ENCODE measurements around the gene MSX1.

The MSX1 gene

DNA sequence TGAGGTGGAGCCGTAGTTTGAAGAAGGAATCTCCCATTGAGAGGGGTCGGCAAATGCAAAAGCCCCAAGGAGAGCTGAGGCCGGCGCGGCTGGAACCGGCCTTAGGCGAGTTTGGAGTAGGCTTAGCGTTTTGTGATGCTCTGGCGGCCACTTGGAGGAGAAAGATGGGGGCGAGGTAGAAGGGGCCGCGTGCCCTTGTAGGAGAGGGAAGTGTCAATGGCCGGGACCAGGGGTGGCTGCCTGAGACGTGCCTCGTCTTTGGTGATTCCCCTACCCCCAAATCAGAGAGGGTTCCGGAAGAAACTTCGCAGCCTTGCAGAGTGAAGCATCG lies 11.7 kb downstream of the MSX1 start:
- no peak for DNase-seq

DNA sequence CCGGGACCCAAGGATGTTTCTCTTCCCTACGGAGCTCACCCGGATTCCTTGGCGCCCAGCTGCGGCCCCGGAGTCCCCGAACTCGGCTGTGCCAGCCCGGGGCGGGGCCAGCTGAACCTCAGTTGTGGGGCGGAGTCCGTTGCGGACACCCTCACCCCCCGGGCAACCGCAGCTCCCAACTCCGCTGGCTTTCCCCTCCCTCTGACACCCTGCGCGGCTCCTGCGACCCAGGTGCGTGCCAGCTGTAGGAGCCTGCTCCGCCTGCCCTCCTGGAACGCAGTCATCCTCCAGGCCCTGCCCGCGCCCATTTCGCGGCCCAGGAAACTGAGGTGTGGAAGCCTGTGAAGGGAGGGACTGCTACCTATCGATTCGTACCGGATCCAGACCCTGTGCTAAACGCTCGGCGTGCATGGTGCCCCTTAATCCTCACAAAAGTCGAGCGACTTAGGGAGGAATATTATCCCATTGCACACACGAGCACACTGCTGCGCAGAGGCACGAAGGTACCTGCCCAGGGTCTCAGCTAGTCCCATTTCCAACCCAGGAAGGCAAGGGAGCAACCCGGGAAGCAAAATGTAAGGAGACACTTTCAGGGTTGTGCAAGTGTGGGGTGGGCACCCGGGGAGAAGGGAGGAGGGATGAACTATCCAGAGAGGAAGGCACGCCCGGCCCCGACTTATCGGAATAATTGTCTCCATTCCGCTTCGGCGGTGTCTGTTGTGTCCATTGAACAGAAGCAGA lies 12.3 kb downstream of the MSX1 start:
- no peak for DNase-seq

DNA sequence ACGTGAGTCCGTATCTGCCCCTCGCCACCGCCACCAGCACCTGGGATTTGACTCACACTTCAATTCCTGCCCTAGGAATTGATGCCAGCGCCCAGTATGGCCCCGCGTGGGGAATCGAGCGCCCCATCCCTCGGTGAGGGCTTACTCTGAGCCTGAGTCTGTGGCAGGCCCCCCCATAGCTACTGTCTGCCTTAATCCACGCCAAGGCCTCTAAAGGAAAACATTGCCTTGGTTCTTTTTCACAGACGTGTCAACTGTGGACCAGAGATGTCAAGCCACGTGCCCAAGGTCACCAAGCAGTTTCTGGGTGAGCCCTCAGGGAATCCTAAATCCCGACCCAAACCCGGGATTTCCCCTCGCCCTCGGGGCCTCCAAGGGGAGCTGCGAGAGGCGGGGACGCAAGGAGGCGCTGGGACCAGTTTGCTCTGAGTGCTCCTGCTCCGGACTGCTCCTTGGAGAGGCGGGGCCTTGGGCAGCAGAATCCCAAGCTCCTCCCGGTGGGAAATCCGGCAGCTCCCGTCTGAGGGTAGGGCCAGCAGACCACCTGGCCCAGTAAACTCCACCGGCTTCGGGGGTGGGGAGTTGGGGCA lies 12.9 kb downstream of the MSX1 start:
- DNase-seq, result no peak

DNA sequence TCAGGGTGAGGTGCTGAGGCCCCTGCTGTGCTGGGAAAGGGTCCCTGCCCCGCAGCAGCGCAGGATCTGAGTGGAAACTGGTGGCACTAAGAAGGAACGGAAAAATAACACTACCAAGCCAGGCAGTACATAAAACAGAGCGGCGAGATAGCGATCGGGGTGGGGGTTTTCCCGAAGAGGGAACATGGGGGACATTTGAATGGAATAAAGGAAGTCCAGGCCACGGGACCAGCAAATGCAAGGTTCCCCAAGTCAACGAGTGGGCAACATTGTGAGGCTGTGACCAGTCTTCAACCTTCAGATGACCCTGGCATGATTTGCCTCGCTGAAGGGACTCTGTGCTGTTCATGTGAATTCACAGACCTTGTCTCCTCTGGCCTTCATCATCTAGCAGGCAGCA lies 13.7 kb downstream of the MSX1 start:
- no peak for DNase-seq

DNA sequence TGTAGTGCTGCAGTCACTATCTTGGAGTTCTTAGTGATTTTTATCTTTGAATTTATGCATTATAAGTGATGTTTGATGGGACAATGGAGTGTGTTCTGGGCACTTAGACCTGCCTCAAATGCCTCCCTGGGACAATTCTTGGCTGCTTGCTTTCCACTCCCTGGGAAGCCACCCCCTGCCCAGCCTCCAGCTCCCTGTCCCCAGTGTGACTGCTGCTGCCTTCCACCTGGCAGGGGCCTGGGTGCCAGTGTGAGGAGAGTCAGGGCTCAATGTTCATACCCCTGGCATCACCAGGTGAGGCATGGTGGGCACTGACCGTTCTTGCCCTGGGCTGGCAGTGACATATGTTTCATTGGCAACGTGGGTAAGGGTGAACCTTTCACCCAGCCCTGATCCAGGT lies 14.8 kb downstream of the MSX1 start:
- DNase-seq, result no peak

DNA sequence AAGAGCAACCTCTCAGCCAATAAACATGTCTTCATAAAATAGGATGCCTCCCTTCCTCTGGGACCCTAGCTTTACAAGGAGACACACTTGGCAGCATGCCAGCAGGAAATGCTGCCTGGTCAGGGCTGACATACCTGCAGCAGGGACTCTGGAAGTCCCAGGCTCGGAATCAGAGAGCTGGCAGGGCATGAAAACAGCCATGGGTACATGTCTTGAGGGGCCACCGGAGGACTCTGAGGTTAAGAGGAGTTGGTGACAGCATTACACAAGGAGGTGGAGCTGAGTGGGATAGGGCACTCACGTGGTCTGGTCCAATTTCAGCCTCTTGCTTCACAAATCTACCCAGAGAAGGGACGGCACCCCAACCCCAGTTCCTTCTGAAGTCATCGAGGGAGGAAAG lies 15.7 kb downstream of the MSX1 start:
- DNase-seq, result no peak

DNA sequence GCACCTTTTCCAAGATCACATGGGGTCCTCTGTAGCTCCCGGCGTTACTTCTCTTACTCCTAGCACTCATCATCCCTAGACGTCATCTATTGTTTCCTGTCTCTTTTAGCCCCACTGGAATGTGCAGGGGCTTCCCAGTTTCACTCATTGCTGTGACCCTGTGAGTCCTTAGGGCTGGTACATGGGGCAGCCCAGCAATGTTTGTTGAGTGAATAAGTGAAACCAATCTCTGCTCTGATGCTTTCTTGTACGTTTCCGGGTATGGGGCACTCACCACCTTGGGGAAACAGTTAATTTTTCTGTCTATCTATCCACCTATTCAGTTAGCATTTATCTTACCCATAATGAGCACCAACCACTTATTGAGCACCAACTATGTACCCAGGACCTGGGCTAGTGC lies 16.1 kb downstream of the MSX1 start:
- DNase-seq, result no peak

DNA sequence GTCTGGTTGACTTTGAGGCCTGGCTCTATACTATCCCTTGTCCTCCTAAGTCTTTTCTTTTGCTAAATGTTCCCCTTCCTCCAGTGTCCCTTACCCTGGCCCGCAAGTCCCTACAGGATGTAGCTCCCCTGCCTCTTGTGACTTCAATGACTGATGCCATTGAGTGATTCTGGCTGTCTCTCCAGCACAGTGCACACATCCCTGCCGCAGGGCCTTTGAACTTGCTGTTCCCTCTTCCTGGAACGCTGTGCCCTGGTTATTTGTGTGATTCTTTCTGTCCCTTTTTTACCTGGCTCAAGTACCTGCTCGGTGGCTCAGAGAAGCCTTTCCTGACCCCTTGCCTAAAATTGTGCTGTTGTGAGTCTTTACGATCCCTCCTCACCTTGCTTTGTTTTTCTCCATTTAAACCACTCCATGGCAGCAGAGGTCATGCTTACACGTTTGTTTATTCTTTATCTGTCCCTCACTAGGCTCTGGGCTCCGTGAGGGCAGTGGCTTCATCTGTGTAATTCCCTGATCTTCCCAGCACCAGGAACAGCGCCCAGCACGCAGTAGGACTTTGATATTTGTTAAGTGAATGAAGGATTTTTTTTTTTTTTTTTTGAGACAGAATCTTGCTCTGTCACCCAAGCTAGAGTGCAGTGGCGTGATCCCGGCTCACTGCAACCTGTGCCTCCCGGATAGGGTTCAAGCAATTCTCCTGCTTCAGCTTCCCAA lies 17.6 kb downstream of the MSX1 start:
- no peak for DNase-seq

DNA sequence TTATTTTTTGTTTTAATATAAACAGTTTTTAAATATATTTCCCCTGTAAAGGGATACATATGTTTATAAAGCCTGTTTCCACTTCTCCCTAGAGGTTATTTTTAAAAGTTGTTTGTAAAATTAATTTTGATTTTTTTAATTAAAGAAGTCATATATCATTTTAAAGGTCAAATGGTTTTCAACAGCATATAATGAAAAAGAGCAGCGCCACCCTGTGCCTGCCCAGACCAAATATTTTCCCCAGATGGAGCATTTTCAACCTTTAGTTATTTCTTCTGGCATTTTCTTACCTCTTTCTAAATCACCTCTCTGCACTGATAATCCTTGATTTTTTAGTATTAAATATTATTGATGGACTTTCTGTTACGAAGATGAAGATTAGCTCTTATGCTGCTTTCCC lies 21.0 kb downstream of the MSX1 start:
- no peak for DNase-seq

DNA sequence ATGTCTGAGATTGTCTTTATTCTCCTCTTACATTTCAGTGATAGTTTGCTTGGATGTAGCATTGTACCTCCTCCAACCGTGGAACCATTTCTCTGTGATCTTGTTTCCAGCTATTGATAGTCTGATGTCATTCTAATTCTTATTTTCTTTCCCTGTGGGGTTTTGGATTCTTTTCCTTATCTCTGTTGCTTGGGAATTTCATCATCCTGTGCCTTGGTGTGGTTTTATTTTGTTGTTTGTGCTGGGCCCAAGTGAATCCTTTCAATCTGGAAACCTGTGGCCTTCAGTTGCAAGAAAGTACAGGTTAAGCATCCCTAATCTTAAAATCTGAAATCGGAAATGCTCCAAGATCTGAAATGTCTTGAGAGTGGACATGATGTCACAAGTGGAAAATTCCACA lies 22.0 kb downstream of the MSX1 start:
- DNase-seq, result no peak

DNA sequence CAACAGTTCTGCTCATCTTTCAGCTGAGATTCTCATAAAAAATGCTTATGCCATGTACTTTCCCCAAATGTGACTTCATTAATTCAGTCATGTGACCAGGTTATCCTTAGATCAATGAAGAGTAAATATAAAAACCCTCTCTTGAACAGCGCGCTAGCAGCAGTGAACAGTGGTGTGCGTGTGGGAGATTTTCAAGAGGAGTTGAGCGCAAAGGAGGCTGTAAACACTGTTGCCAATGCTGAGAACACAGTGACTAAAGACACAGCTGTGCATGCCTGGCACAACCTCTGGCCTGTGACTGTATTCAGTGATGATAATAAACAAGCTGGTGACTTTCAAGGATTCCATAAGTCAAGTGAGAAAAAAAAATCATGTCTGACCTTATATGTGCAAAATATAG lies 25.1 kb downstream of the MSX1 start:
- DNase-seq, result no peak

DNA sequence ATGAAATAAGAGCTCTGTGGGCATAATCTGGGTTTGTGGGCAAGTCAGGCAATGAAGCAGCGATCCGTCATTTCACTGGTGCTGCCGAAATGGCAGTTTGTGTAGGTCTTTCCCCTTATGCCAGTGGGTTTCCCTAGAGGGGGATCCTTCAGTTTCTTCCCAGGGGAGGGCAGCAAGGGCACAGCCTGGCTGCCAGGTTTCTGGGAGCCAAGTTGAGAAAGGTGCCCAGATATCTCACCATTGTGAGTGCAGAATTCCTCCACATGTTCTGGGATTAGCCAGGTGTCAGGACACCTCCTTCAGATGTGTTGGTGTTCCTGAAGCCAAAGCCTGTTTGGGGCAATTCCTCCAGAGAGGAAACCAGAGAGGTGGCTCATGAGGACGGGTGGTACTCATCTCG lies 28.0 kb downstream of the MSX1 start:
- DNase-seq, result no peak

DNA sequence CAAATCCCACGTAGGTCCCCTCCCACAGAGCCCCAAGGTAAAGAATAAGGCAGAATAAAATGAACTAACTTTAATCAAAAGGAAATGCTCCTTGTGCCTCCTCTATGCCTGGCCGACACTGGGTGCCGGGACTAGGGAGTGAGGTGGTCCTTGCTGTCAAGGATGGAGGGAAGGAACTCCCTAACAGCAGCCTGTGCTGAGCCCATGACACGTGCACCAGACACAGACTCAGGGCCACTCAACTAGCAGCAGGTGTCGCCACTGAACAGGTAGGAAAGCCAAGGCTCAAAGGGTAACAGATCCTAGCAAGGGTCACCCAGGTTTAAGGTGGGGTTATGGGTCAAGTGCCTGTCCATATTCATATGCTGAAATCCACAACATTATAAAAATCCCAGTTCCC lies 29.2 kb downstream of the MSX1 start:
- no peak for DNase-seq

DNA sequence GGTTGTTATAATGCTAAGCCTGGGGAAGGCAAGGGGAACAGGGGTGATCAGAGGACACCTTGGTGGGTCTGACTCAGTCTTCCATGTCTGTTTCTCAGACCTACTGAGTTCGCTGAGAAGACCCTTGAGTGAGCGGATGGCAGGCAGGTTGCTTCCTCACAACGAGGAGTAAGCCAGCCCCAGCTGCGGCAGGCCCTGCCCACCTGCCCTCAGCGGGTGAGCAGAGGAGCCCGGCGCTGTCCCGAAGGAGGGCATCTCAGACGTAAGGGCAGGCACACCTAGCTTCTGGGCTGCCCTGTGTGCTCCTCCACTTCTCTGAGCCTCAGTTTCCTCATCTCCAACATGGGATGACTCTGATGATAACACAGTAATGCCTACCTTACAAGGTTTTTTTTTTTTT lies 30.3 kb downstream of the MSX1 start:
- no peak for DNase-seq

DNA sequence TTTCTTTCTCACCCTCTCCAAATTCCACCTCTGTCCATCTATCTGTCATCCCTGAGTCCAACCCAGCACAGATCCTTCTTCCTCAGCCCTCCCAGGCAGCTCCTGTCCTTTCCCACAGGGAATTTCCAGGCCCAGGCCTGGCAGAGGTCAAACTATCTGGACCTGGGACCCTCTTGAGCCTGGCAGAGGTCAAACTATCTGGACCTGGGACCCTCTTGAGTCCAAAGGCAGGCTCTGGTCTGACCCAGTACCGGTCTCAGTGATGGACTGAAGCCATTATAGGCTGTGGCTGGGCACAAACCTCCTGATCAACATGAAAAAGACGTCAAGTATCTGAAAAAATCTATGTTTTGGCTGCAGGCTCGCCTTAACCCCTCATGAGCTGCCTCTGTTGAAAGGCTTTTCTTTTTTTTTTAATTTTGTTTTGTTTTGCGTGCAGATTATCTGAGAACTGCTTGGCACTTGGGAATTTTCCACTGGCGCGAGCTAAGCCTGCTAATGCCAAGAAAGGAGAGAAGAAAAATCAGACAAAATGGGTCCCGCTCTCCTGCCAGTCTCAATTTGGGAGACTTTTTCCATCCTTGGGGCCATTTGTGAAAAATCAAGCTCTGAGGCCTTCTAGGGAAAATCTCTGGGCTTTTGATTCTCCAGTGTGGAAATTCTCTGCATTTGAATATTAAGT lies 31.2 kb downstream of the MSX1 start:
- no peak for DNase-seq

DNA sequence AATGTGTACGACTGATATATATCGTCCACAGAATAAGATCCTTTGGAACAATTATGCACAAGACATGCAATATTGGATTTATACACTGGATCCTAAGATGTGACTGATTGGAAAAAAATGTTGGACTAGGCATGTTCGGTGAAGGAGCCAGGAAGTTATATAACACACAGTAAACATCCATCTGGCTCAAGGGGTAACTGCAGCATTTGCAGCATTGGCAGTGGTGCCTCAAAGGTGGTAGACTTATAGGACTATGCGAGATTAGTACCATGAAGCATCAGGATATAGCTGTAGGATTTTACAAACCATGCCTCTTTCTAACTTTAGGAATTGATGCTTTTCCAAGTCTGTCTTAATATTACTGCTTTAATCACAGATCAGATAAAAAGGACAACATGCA lies 34.3 kb downstream of the MSX1 start:
- no peak for DNase-seq

DNA sequence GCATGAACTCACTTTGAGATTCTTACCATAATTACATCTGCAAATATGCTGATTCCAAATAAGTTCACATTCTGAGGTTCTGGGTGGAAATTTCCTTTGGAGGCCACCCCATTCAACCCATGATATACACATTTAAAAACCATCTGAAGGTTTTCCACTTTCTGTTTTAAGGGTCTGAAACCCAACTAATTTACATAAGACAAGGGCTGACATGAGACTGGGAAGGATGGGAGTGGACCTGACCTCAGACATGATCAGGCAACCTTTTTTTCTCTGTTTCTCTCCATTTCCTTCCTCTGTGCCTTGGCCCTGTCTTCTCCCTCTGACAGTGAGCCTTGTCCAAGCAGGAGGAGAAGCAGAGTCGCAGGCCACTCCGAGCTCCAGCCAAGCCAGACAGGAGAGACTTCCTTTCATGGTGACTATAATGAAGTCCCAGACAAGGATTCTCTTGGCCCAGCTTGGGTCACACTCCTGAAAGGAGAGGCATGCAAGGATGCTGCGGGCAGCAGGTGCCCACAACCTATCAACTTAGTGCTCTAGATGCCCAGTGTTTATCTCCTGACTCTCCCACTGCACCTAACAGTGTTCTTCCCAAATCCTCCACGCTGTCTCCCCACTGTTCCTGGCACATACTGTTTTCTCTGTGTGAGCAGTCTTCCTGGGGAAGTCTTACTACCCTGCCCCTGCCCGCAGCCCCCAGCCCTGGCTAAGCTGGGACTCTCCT lies 39.9 kb downstream of the MSX1 start:
- no peak for DNase-seq

DNA sequence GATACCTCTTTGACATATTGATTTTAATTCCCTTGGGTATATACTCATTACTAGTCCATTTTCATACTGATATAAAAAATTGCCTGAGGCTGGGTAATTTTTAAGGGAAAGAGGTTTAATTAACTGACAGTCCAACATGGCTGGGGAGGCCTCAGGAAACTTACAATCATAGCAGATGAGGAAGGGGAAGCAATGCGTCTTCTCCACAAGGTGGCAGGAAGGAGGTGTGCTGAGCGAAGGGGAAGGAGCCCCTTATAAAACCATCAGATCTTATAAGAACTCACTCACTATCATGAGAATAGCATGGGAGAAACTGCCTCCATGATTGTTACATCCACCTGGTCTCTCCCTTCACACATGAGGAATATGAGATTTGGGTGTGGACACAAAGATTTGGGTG lies 42.4 kb downstream of the MSX1 start:
- DNase-seq, result no peak

DNA sequence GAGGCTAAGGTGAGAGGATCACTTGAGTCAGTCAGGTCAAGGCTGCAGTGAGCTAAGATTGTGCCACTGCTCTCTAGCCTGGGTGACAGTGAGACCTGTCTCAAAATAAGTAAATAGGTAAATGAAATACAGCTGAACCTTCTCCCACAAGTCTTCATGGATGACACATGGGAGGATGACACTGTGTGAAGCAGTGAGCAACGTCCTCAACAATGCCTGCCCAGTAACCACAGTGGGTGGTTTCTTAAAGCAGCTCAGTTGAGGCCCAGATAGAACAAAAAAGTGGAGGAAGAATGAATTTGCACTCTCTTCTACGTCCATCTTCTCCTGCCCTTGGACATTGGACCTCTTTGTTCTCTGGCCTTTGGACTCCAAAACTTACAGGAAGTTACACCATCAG lies 52.7 kb downstream of the MSX1 start:
- no peak for DNase-seq

DNA sequence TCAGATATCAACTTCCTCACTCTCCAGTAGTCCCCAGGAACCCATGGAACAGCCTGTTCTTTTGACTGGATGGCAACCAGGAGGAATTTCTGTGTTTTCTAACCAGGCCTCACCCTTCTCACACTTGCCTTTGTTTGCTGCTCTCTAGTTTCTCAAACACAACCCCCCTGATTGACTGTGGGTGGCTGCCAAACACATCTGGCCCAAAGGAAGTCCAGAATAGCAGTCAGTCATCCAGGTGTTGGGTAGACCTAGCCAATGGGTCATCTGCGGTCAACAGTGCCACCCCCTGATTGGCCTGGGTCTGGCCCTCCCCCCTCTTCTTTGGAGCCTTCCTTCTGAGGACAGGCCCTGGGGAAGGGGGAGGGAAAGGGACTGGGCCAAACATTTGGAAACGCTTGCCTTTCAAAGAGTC lies 53.7 kb downstream of the MSX1 start:
- DNase-seq, result no peak
